BJ (cell line): Measurements from ENCODE around the gene GCSAM. TPM values are rescaled to one million over a fixed set of nuclear protein-coding genes. Genes with fewer than 3 reads are reported as not detected.
"Not testable (repeated sequence)": the region's sequence is repeated elsewhere in the genome, so short reads cannot be mapped to it uniquely, and the experiment has no call there.

Experiments
- CTCF ChIA-PET: fragments of 350-600 bp; formaldehyde crosslinking; extraction: SDS; loops from one replicate; lab custom pipeline; 2021; ENCODE audit warnings: antibody characterized with exemption, inconsistent platforms; lab: Yijun Ruan, JAX
- POLR2A ChIA-PET: fragments of 300-600 bp; sonication (Branson Sonifier 250); formaldehyde crosslinking; extraction: SDS; loops from one replicate; lab custom pipeline; 2021; ENCODE audit warnings: antibody characterized with exemption; lab: Charles Lee
- DNase-seq: peaks from one replicate; pipeline ENCODE4 v3.0.0-alpha.2; 2011; ENCODE audit warnings: low read depth
- H3K27me3 ChIP-seq: 2 replicates; pipeline ENCODE4 v1.6.0; 2011; ENCODE audit warnings: low read length; ENCODE audit not compliant: control insufficient read depth, insufficient read depth
- H3K36me3 ChIP-seq: 2 replicates; pipeline ENCODE4 v1.5.1; 2011; ENCODE audit warnings: low read length; ENCODE audit not compliant: control insufficient read depth, insufficient read depth
- H3K4me3 ChIP-seq: 2 replicates; pipeline ENCODE4 v1.5.1; 2011; ENCODE audit warnings: low read depth, mild to moderate bottlenecking, control low read depth, low read length
- polyA plus RNA-seq: library from polyadenylated mRNA; depleted of rRNA; stranded (reverse); fragments of >200 nt; gene quantifications from 2 replicates; pipeline ENCODE4 v1.2.3, GENCODE V29; 2011; rRNA removed
- small RNA-seq: library from RNA; depleted of rRNA; stranded (forward); fragments of <200 nt; gene quantifications from one replicate; pipeline ENCODE3, GENCODE V24; 2012; ENCODE audit warnings: low replicate concordance, low read depth; ENCODE audit not compliant: insufficient read length
- TF ChIP-seq, protein P1 (sequence below): IDR thresholded peaks from 2 replicates; pipeline ENCODE4 v1.5.1; 2011; ENCODE audit warnings: low read depth, mild to moderate bottlenecking, control low read depth, inconsistent platforms, low read length, moderate library complexity; ENCODE audit not compliant: insufficient read depth

GCSAM gene
- polyA plus RNA-seq, 1 experiment, result not detected

DNA sequence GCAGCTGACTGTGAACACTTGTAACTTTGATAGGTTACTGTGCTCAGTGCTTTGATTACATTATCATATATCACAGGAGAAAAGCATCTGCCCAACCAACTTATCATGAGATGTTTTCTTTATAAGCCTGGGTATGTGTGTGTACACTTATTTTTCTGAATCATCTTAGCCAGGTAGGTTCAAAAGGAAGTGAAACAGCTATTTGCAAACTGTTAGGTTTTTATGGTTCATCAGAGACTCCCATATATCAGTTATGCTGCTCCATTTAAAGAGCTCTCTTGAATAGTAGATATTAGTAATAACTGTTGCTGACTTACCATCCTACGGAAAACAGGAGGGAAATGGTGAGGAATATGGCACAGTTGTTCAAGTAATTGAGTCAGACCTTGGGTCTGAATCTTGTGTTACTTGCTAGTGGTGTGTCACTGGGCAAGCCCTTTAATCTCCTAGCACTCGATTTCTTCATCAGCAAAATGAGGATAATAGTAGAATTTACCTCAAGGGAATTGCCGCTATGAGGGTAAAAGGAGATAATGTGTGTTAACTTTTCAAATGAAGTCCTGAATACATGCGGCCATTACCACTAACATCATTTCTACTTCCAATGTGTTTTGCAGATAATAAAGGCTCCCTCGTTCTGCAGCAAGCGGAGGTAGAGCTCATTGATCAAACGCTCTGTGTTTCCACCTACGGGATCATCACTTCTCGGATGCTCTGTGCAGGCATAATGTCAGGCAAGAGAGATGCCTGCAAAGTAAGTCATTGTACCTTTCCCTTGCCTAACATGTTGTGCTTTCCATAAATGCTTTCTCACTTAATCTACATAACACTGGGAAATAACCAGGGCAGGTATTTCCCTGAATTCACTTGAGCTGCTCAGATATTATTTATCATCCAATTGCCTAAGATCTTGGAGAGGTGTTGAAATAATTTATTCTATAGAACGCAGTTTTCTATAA lies 54.6 kb downstream of the GCSAM start:
- TF ChIP-seq, protein P1, sequence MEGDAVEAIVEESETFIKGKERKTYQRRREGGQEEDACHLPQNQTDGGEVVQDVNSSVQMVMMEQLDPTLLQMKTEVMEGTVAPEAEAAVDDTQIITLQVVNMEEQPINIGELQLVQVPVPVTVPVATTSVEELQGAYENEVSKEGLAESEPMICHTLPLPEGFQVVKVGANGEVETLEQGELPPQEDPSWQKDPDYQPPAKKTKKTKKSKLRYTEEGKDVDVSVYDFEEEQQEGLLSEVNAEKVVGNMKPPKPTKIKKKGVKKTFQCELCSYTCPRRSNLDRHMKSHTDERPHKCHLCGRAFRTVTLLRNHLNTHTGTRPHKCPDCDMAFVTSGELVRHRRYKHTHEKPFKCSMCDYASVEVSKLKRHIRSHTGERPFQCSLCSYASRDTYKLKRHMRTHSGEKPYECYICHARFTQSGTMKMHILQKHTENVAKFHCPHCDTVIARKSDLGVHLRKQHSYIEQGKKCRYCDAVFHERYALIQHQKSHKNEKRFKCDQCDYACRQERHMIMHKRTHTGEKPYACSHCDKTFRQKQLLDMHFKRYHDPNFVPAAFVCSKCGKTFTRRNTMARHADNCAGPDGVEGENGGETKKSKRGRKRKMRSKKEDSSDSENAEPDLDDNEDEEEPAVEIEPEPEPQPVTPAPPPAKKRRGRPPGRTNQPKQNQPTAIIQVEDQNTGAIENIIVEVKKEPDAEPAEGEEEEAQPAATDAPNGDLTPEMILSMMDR, result no peak
- no peak for DNase-seq
- Histone ChIP-seq H3K36me3 (no peaks in the 10 kb centered on the region), H3K27me3 (no peaks in the 10 kb centered on the region), H3K4me3 (no peak overlapping the region)
- POLR2A ChIA-PET, result no interaction called here
- CTCF ChIA-PET, result interaction anchor here (1.2 to 1.4 kb wide), 2 partner anchors 14 to 33 kb away, joined by 3 read pairs; no protein-coding TSS in a partner anchor

DNA sequence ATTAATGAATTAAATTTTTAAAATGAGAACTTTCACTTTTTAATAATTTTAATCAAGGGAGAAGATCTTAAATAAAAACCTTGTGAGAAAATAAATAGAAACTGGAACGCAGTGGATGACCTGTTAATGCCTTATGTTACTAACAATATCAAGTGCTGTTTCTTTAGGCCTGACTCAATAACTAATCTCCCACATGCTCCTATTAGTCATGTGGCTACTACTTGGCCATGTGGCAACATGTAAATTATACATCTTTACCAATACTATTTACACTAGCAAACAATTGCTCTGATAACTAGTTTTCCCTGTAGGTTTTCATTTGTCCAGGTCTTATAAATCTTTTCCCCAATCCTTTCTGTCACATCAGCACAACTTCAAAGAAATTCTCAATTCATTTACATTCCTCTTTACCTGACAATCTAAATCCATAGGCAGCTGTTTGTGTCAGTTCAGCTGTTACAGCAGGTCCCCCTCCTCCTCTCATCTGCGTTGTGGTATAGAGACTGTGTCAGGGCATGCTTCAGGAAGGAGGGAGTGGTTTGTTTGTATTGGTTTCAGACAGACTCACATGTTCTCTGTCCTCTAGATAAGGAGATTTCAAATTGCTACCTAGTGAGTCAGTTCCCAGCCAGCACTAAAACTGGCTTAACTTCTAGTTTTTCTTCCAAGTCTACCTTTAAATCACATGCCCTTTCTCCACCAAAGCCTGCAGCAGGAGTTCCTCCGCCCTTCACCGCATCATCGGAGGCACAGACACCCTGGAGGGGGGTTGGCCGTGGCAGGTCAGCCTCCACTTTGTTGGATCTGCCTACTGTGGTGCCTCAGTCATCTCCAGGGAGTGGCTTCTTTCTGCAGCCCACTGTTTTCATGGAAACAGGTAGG lies 58.2 kb downstream of the GCSAM start:
- Histone ChIP-seq H3K4me3 (no peak overlapping the region), H3K27me3 (no peaks in the 10 kb centered on the region), H3K36me3 (no peaks in the 10 kb centered on the region)
- ChIA-PET CTCF (no interaction called here), POLR2A (no interaction called here)
- TF ChIP-seq, protein P1, result no peak
- peak; percentile 85 for DNase-seq

DNA sequence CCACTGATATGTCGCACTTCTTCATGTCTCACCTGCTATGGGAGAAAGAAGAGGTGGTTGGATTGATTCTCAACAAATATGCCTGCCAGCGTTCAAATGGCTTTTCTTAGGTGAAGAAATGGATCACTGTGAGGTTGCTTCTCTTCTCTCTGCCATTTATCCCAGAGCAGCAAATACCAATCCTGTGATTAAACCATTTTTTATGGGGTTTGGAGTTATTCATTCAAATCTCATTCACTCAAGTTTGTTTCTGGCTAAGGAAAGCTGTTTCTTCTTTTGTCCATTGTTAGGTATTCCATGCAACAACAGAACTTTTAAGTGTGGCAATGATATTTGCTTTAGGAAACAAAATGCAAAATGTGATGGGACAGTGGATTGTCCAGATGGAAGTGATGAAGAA lies 59.0 kb downstream of the GCSAM start:
- no peak overlapping the region for H3K4me3 ChIP-seq
- no peaks in the 10 kb centered on the region for H3K27me3 ChIP-seq
- DNase-seq, result peak; percentile 38
- H3K36me3 ChIP-seq, result no peaks in the 10 kb centered on the region
- ChIA-PET CTCF (no interaction called here), POLR2A (no interaction called here)
- TF ChIP-seq, protein P1, result no peak

DNA sequence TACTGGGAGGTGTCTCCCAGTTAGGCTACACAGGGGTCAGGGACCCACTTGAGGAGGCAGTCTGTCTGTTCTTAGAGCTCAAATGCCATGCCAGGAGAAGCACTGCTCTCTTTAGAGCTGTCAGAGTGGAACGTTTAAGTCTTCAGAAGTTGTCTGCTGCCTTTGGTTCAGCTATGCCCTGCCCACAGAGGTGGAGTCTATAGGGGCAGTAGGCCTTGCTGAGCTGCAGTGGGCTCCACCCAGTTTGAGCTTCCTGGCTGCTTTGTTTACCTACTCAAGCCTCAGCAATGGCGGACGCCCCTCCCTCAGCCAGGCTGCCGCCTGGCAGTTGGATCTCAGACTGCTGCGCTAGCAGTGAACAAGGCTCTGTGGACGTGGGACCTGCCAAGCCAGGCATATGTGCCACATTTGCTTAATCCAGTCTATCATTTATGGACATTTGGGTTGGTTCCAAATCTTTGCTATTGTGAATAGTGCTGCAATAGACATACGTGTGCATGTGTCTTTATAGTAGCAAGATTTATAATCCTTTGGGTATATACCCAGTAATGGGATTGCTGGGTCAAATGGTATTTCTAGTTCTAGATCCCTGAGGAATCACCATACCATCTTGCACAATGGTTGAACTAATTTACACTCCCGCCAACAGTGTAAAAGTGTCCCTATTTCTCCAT lies 60.5 kb downstream of the GCSAM start:
- CTCF ChIA-PET, result interaction anchor here (1.2 kb wide), 1 partner anchor 83 kb away, joined by 3 read pairs; no protein-coding TSS in a partner anchor
- DNase-seq, POLR2A ChIA-PET, H3K36me3 ChIP-seq, H3K27me3 ChIP-seq, H3K4me3 ChIP-seq: not testable (repeated sequence)

Small RNA genes within 50 kb of the gene (small RNA-seq; reads per million reads assigned to genes)
- gene MIR567, result not detected

Other genes starting within 250 kb of the GCSAM start
- gene ABHD10, start 154.2 kb downstream of the GCSAM start, polyA plus RNA-seq, result 12.6 and 21.1 TPM in 2 replicates
- 0.09 TPM in 1 of 2 replicates, not detected in the other for gene TAGLN3, start 134.3 kb downstream of the GCSAM start, polyA plus RNA-seq
- not detected in 2 replicates for gene TMPRSS7, start 98.5 kb downstream of the GCSAM start, polyA plus RNA-seq
- gene C3orf52, start 46.9 kb downstream of the GCSAM start, polyA plus RNA-seq, result 4.5 and 5.6 TPM in 2 replicates
- not detected in 2 replicates for gene SLC9C1, start 161.0 kb upstream of the GCSAM start, polyA plus RNA-seq
- gene CD200, start 199.9 kb upstream of the GCSAM start, polyA plus RNA-seq, result 0.10 and 0.12 TPM in 2 replicates